Measurements from ENCODE around the gene FAIM2. TPM values are rescaled to one million over a fixed set of nuclear protein-coding genes. Genes with fewer than 3 reads are reported as not detected.

FAIM2 gene
- total RNA-seq, 1 experiment from 2014 or later, result not detected

- Mint-ChIP-seq H3K27ac (ENCODE audit: unreplicated experiment) (no peak overlapping the region), H3K4me3 (ENCODE audit: low read depth, unreplicated experiment) (no peak overlapping the region), H3K9me3 (ENCODE audit: low read depth, unreplicated experiment) (no peaks in the 10 kb centered on the region), H3K36me3 (ENCODE audit: insufficient read depth, unreplicated experiment) (no peaks in the 10 kb centered on the region), H3K4me1 (ENCODE audit: low read depth, unreplicated experiment) (no peaks in the 10 kb centered on the region), H3K27me3 (ENCODE audit: unreplicated experiment) (no peaks in the 10 kb centered on the region)
- no TSS peak for BruUV-seq (replicated peaks)
- intact Hi-C loops (cut with micrococcal nuclease; ENCODE audit: unreplicated experiment), result no loop called here
- CTCF ChIA-PET, result interaction anchor here (0.6 kb wide), 1 partner anchor 187 kb away, joined by 3 read pairs; no protein-coding TSS in a partner anchor
- TF ChIP-seq, protein P1, sequence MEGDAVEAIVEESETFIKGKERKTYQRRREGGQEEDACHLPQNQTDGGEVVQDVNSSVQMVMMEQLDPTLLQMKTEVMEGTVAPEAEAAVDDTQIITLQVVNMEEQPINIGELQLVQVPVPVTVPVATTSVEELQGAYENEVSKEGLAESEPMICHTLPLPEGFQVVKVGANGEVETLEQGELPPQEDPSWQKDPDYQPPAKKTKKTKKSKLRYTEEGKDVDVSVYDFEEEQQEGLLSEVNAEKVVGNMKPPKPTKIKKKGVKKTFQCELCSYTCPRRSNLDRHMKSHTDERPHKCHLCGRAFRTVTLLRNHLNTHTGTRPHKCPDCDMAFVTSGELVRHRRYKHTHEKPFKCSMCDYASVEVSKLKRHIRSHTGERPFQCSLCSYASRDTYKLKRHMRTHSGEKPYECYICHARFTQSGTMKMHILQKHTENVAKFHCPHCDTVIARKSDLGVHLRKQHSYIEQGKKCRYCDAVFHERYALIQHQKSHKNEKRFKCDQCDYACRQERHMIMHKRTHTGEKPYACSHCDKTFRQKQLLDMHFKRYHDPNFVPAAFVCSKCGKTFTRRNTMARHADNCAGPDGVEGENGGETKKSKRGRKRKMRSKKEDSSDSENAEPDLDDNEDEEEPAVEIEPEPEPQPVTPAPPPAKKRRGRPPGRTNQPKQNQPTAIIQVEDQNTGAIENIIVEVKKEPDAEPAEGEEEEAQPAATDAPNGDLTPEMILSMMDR (IDR thresholded peaks at IDR 0.05; ENCODE audit: unreplicated experiment), result no peak
- no peak for DNase-seq
These were observed 83.9 kb downstream of the FAIM2 start for GRCh38 chr12:49819786-49820185.

DNA sequence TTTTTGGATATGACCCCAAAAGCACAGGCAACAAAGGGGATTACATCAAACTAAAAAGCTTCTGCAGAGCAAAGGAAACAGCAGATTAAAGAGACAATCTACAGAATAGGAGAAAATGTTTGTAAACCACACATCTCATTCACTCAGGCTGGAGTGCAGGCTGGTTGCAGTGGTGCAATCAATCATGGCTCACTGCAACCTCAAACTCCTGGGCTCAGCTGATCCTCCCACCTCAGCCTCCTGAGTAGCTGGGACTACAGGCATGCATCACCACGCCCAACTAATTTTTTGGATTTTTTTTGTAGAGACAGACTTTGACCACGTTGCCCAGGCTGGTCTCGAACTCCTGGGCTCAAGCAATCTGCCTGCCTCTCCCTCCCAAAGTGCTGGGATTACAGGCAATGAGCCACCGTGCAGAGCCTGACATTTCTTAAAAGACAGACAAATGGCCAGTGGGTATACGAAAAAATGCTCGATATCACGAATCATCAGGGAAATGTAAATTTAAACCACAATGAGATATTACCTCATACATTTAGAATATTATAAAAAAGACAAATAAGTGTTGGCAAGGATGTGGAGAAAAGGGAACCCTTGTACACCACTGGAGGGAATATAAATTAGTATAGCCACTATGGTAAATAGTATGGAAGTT lies 85.3 kb downstream of the FAIM2 start:
- DNase-seq, result no peak
- Mint-ChIP-seq H3K36me3 (ENCODE audit: insufficient read depth, unreplicated experiment) (no peaks in the 10 kb centered on the region), H3K27ac (ENCODE audit: unreplicated experiment) (no peak overlapping the region), H3K9me3 (ENCODE audit: low read depth, unreplicated experiment) (no peaks in the 10 kb centered on the region), H3K4me3 (ENCODE audit: low read depth, unreplicated experiment) (no peak overlapping the region), H3K4me1 (ENCODE audit: low read depth, unreplicated experiment) (no peaks in the 10 kb centered on the region), H3K27me3 (ENCODE audit: unreplicated experiment) (no peaks in the 10 kb centered on the region)
- intact Hi-C loops (cut with micrococcal nuclease; ENCODE audit: unreplicated experiment), result no loop called here
- no TSS peak for BruUV-seq (replicated peaks)
- CTCF ChIA-PET, result no interaction called here
- TF ChIP-seq, protein P1 (IDR thresholded peaks at IDR 0.05; ENCODE audit: unreplicated experiment), result no peak

Other genes starting within 250 kb of the FAIM2 start
- gene FMNL3, start 196.5 kb downstream of the FAIM2 start, total RNA-seq (2022), result 4.4 TPM in 2 replicates
- 600 and 613 TPM in 2 replicates for gene TMBIM6, start 162.3 kb downstream of the FAIM2 start, total RNA-seq (2022)
- 10.0 and 11.8 TPM in 2 replicates for gene NCKAP5L, start 75.5 kb downstream of the FAIM2 start, total RNA-seq (2022)
- gene BCDIN3D, start 60.8 kb downstream of the FAIM2 start, total RNA-seq (2022), result 4.0 and 4.7 TPM in 2 replicates
- not detected in 2 replicates for gene AQP2, start 46.8 kb upstream of the FAIM2 start, total RNA-seq (2022)
- gene AQP5, start 58.0 kb upstream of the FAIM2 start, total RNA-seq (2022), result 51.9 and 54.2 TPM in 2 replicates
- 0.86 and 0.94 TPM in 2 replicates for gene AQP6, start 69.0 kb upstream of the FAIM2 start, total RNA-seq (2022)
- gene RACGAP1, start 121.6 kb upstream of the FAIM2 start, total RNA-seq (2022), result 59.4 and 62.0 TPM in 2 replicates
- 3.5 and 4.1 TPM in 2 replicates for gene ASIC1, start 153.7 kb upstream of the FAIM2 start, total RNA-seq (2022)
- 36.9 and 40.9 TPM in 2 replicates for gene SMARCD1, start 181.4 kb upstream of the FAIM2 start, total RNA-seq (2022)
- 0.21 and 1.0 TPM in 2 replicates for gene GPD1, start 200.1 kb upstream of the FAIM2 start, total RNA-seq (2022)
- gene COX14, start 208.3 kb upstream of the FAIM2 start, total RNA-seq (2022), result 37.1 and 39.7 TPM in 2 replicates